ENCODE results near the gene MCUB. TPM values are rescaled to one million over a fixed set of nuclear protein-coding genes. Genes with fewer than 3 reads are reported as not detected.

MCUB gene
- total RNA-seq, 1 experiment from 2014 or later = 18.6 TPM

DNA sequence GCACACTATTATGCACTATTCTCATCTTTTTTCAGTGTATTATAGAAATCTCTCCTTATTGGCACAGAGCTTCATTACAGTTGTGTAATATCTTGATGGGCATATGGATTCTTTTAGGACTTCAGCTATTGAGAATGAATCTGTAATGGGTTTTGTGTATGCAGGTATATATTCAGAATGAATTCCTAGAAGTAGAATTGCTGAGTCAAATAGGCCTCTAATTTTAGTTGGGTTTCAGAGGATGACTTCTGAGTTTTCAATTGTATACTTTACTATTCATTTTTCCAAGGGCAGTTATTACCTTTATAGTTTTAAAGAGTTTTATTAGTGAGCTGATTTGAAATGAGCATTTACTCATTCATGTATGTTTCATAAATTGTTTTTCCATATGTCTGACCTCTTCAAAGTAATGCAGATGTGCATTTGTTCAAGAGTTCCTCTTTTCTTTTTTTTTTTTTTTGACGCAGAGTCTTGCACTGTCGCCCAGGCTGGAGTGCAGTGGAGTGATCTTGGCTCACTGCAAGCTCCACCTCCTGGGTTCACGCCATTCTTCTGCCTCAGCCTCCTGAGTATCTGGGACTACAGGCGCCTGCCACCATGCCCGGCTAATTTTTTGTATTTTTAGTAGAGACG is 123.7 kb downstream of the MCUB start:
- TF ChIP-seq JUND (IDR thresholded peaks at IDR 0.05) (no peak), RAD21 (IDR thresholded peaks at IDR 0.05; ENCODE audit: low read depth) (no peak), FOSL1 (IDR thresholded peaks at IDR 0.05; ENCODE audit: low read depth) (no peak), CEBPB (IDR thresholded peaks at IDR 0.05; ENCODE audit: low read depth) (no peak), POLR2A (IDR thresholded peaks at IDR 0.05; ENCODE audit: borderline replicate concordance, extremely low read depth, insufficient read depth, insufficient read length) (no peak), ZNF274 (IDR thresholded peaks at IDR 0.05; ENCODE audit: low read depth, low read length) (no peak), EZH2phosphoT487 (IDR thresholded peaks at IDR 0.05; ENCODE audit: borderline replicate concordance) (no peak)
- TF ChIP-seq, protein P1, sequence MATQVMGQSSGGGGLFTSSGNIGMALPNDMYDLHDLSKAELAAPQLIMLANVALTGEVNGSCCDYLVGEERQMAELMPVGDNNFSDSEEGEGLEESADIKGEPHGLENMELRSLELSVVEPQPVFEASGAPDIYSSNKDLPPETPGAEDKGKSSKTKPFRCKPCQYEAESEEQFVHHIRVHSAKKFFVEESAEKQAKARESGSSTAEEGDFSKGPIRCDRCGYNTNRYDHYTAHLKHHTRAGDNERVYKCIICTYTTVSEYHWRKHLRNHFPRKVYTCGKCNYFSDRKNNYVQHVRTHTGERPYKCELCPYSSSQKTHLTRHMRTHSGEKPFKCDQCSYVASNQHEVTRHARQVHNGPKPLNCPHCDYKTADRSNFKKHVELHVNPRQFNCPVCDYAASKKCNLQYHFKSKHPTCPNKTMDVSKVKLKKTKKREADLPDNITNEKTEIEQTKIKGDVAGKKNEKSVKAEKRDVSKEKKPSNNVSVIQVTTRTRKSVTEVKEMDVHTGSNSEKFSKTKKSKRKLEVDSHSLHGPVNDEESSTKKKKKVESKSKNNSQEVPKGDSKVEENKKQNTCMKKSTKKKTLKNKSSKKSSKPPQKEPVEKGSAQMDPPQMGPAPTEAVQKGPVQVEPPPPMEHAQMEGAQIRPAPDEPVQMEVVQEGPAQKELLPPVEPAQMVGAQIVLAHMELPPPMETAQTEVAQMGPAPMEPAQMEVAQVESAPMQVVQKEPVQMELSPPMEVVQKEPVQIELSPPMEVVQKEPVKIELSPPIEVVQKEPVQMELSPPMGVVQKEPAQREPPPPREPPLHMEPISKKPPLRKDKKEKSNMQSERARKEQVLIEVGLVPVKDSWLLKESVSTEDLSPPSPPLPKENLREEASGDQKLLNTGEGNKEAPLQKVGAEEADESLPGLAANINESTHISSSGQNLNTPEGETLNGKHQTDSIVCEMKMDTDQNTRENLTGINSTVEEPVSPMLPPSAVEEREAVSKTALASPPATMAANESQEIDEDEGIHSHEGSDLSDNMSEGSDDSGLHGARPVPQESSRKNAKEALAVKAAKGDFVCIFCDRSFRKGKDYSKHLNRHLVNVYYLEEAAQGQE (IDR thresholded peaks at IDR 0.05; ENCODE audit: low read depth) = no peak
- CTCF ChIA-PET = no interaction called here
- H3K9ac ChIP-seq (ENCODE audit: low read length) = no peak overlapping the region
- H3K4me2 ChIP-seq (ENCODE audit: low read length) = no peak overlapping the region
- H3K9me2 ChIP-seq (ENCODE audit: insufficient read depth) = no peaks in the 10 kb centered on the region
- H3K4me1 ChIP-seq (ENCODE audit: control insufficient read depth in 1 of 2, insufficient read depth in 2 of 2, low read length in 2 of 2) = no peaks in the 10 kb centered on the region
- no peak overlapping the region for H3K27ac ChIP-seq (ENCODE audit: low read depth, low read length)
- no TSS peak for BruUV-seq (replicated peaks)
- H3K79me2 ChIP-seq (ENCODE audit: insufficient read depth, low read length) = no peaks in the 10 kb centered on the region
- no peak overlapping the region for H2AFZ ChIP-seq (ENCODE audit: low read depth, low read length, poor library complexity, severe bottlenecking)
- no peaks in the 10 kb centered on the region; a peak in 1 of 4 replicates for H3K36me3 ChIP-seq (ENCODE audit: control insufficient read depth in 1 of 2, insufficient read depth in 2 of 2, low read length in 2 of 2)
- H3K9me3 ChIP-seq (ENCODE audit: control insufficient read depth in 1 of 2, insufficient read depth in 1 of 2, low read depth in 1 of 2, low read length in 2 of 2) = no peaks in the 10 kb centered on the region
- H4K20me1 ChIP-seq (ENCODE audit: insufficient read depth) = no peaks in the 10 kb centered on the region
- RAD21 ChIA-PET (ENCODE audit: low non-redundant PET in 1 of 2, low total read pairs in 2 of 2, uncharacterized antibody in 2 of 2, unreplicated experiment in 2 of 2) = no interaction called here
- DNase-seq (ENCODE audit: low read depth, low spot score) = no peak
- no peak overlapping the region for H3K4me3 ChIP-seq (replicated peaks in 1 of 2; ENCODE audit: low read depth in 1 of 2, low read length in 2 of 2)
- H3K27me3 ChIP-seq (ENCODE audit: insufficient read depth, low read length) = no peaks in the 10 kb centered on the region
- no peak for ATAC-seq
- POLR2A ChIA-PET = no interaction called here
- intact Hi-C loops (cut with micrococcal nuclease) = no loop called here
